GM12878 (cell line): ENCODE data around the gene EXOSC2. TPM values are rescaled to one million over a fixed set of nuclear protein-coding genes. Genes with fewer than 3 reads are reported as not detected.

Source experiments
- ATAC-seq: fragments of 200-7000 bp; cut with Tn5 transposase; 3 replicates; pipeline ENCODE4 v1.9.1; 2020; ENCODE audit warnings: mild to moderate bottlenecking, moderate library complexity
- BruUV-seq: library from RNA; stranded (reverse); fragments of 400-500 nt; replicated peaks from 2 replicates; lab custom pipeline; 2021; lab: Mats Ljungman, UMichigan
- CTCF ChIA-PET: fragments of 300-600 bp; sonication (Branson Sonifier 250); formaldehyde crosslinking; extraction: SDS; loops from one replicate; lab custom pipeline; 2021; ENCODE audit warnings: inconsistent platforms; lab: Yijun Ruan, JAX
- POLR2A ChIA-PET: fragments of 350-600 bp; formaldehyde crosslinking; extraction: SDS; loops from one replicate; lab custom pipeline; 2021; ENCODE audit warnings: inconsistent platforms; lab: Charles Lee
- RAD21 ChIA-PET: fragments of 300-600 bp; sonication (Branson Sonifier 250); formaldehyde crosslinking; loops from one replicate; lab custom pipeline; 2023; ENCODE audit warnings: antibody characterized with exemption; ENCODE audit not compliant: unreplicated experiment; lab: Charles Lee
- SMC1A ChIA-PET: fragments of 300-600 bp; sonication (Branson Sonifier 250); formaldehyde crosslinking; loops from one replicate; lab custom pipeline; 2023; ENCODE audit not compliant: unreplicated experiment, uncharacterized antibody; lab: Charles Lee
- DNase-seq: peaks from one replicate; pipeline ENCODE4 v3.0.0-alpha.2; 2011; ENCODE audit warnings: low read depth, low spot score
- FAIRE-seq: peaks from 3 replicates; lab custom pipeline; 2011; peaks lifted over from hg19 to GRCh38; lab: Jason Lieb, UNC
- H2AFZ ChIP-seq: 2 replicates; pipeline ENCODE4 v1.6.0; 2011; ENCODE audit warnings: low read depth, low read length, control low read depth; ENCODE audit not compliant: control insufficient read depth
- H3K27ac ChIP-seq: 2 replicates; pipeline ENCODE4 v1.5.1; 2011; ENCODE audit warnings: control low read depth; ENCODE audit not compliant: control insufficient read depth, insufficient read depth
- H3K27me3 ChIP-seq, 2 experiments: replicated peaks in 1 of 2; 2 replicates each; pipeline versions ENCODE4 v1.6.0 to v1.6.1; 2011; ENCODE audit warnings: low read length in 1 of 2; ENCODE audit not compliant: control insufficient read depth in 2 of 2, insufficient read depth in 2 of 2
- H3K36me3 ChIP-seq, 2 experiments: 2 replicates each; pipeline ENCODE4 v1.5.1; 2011; ENCODE audit warnings: low read length in 1 of 2; ENCODE audit not compliant: control insufficient read depth in 2 of 2, insufficient read depth in 2 of 2
- H3K4me1 ChIP-seq: 2 replicates; pipeline ENCODE4 v1.6.1; 2011; ENCODE audit warnings: mild to moderate bottlenecking, low read length, moderate library complexity, mixed read lengths; ENCODE audit not compliant: control insufficient read depth, insufficient read depth
- H3K4me2 ChIP-seq: 2 replicates; pipeline ENCODE4 v1.6.0; 2011; ENCODE audit warnings: control low read depth; ENCODE audit not compliant: control insufficient read depth, insufficient read depth
- H3K4me3 ChIP-seq: fragments of 200-600 bp; sonication (generic); 2 replicates; pipeline ENCODE4 v1.5.1; 2016
- H3K79me2 ChIP-seq: 2 replicates; pipeline ENCODE4 v1.6.0; 2011; ENCODE audit warnings: low read length; ENCODE audit not compliant: control insufficient read depth, insufficient read depth
- H3K9ac ChIP-seq: 2 replicates; pipeline ENCODE4 v1.8.0; 2011; ENCODE audit warnings: low read length, control low read depth, mixed read lengths; ENCODE audit not compliant: control insufficient read depth, insufficient read depth
- H3K9me3 ChIP-seq: replicated peaks from 3 replicates; pipeline ENCODE4 v1.5.1; 2011; ENCODE audit warnings: mild to moderate bottlenecking, low read length; ENCODE audit not compliant: control insufficient read depth, insufficient read depth
- H4K20me1 ChIP-seq: 2 replicates; pipeline ENCODE4 v1.6.0; 2011; ENCODE audit not compliant: control insufficient read depth, insufficient read depth
- KAT2A ChIP-seq: conservative IDR thresholded peaks from 2 replicates; pipeline ENCODE4 v1.6.1; 2011; ENCODE audit warnings: low read depth, low read length; ENCODE audit not compliant: control insufficient read depth
- NFYA ChIP-seq: IDR thresholded peaks from 2 replicates; pipeline ENCODE4 v1.6.1; 2011; ENCODE audit warnings: low read depth, mild to moderate bottlenecking, low read length, improper control_type of control experiment, borderline replicate concordance
- RAD21 ChIP-seq: IDR thresholded peaks from 2 replicates; pipeline ENCODE4 v1.6.1; 2011; ENCODE audit warnings: mild to moderate bottlenecking, low read depth, low read length, moderate library complexity; ENCODE audit not compliant: insufficient read depth
- RFX5 ChIP-seq: IDR thresholded peaks from 2 replicates; pipeline ENCODE4 v1.6.1; 2011; ENCODE audit warnings: low read depth, low read length, improper control_type of control experiment
- SIN3A ChIP-seq: IDR thresholded peaks from 2 replicates; pipeline ENCODE4 v1.6.1; 2012; ENCODE audit warnings: low read depth, low read length, improper control_type of control experiment
- TCF7 ChIP-seq: IDR thresholded peaks from 2 replicates; pipeline ENCODE4 v1.6.1; 2014; ENCODE audit warnings: antibody characterized with exemption, borderline replicate concordance
- USF1 ChIP-seq: IDR thresholded peaks from 2 replicates; pipeline ENCODE4 v1.6.1; 2011; ENCODE audit warnings: borderline replicate concordance, low read depth, mild to moderate bottlenecking, moderate library complexity, mixed read lengths, low read length; ENCODE audit not compliant: insufficient read depth; ENCODE audit errors: extremely low read length
- YY1 ChIP-seq: IDR thresholded peaks from 2 replicates; pipeline ENCODE4 v1.6.1; 2011; ENCODE audit warnings: low read depth, mild to moderate bottlenecking, low read length
- WGBS: methylation state at CpG from one replicate; pipeline ENCODE4 v1.1.6; 2016; ENCODE audit warnings: low lambda C conversion rate; ENCODE audit not compliant: insufficient replicate concordance, insufficient coverage; ENCODE audit errors: missing lambda C conversion rate; 5-methylcytosine and 5-hydroxymethylcytosine counted together
- in situ Hi-C: fragments of 300-500 bp; cut with MboI; formaldehyde crosslinking; loops from 9 replicates; pipeline ENCODE4 v1.14.3; 2018; ENCODE audit warnings: mixed read lengths
- intact Hi-C: fragments of 100-400 bp; cut with micrococcal nuclease; formaldehyde crosslinking; loops from one replicate; pipeline ENCODE4 v1.14.2; 2022; ENCODE audit not compliant: unreplicated experiment
- polyA plus RNA-seq, 11 experiments: library from polyadenylated mRNA; depleted of rRNA in 4 of 11; unstranded in 6 of 11; stranded (reverse) in 5 of 11; fragments of >200 nt; fragmentation: Nextera tagmentation in 4 of 11; fragmentation: Illumina TruSeq in 1 of 11; extraction: Ambion mirVana in 4 of 11; extraction: Trizol in 1 of 11; gene quantifications; 1 replicate in 1 of 11; 2 replicates in 10 of 11; pipeline versions ENCODE4 v1.2.1 to v1.2.3, GENCODE V29; 2011 to 2016; ENCODE audit warnings: inconsistent platforms in 2 of 11, missing spikeins in 2 of 11, low read depth in 1 of 11
- total RNA-seq, 4 experiments: library from RNA; depleted of rRNA in 3 of 4; stranded (reverse); fragments of >200 nt in 3 of 4; fragmentation: Illumina TruSeq in 1 of 4; extraction: Trizol in 1 of 4; gene quantifications; 2 replicates each; pipeline versions ENCODE4 v1.2.1 to v1.2.3, GENCODE V29; 2013 to 2021

EXOSC2 gene
- total and polyA plus RNA-seq, 10 of the 15 experiments (the other 5 are each of a cell fraction or from before 2014, with no cell fraction given), result 26.3 to 55.0 (median 48.0) TPM

DNA sequence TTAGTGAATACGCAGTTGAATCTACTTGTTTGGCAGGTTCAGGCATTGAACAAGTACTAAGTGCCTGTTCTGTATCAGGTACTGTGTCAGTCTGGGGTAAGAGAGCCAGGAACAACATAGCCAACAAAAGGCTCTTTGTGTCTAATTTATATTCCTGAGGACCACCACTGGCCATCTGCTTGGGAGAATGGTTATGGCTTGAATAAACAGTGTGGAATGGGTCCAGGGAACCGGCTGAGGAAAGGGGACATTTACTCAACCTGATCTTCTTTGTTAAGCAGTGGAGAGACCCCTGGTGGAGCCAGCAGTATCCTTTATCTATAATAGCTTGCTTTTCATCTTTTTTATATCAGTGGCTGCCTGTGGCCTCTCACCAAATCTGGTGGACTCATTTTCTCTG, 38.6 kb downstream of the EXOSC2 start (continued):
- TF ChIP-seq NFYA (no peak), TCF7 (no peak)

DNA sequence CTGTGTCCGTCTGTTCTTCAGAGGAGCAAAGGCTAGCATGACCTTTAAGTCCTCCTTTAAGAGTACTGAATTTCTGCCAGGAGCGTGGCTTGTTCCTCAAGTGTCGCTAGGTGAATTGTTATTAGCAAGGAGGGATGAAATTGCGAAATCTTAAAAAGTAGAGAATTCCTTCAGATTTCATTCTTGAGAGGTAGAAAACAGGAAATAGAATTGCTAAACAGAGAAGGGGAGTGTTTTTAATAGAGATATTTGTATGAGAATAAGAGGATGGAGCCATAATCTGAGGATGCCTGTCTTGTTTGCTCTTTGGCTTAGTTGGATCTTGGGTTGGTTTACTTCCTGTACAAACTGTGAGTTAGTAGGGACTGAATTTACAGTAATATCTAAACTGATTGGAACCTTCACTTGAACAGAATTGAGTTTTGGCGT, 39.2 kb downstream of the EXOSC2 start:
- Histone ChIP-seq H3K36me3 (no peaks in the 10 kb centered on the region; a peak in 1 of 4 replicates), H4K20me1 (no peaks in the 10 kb centered on the region), H3K4me3 (no peak overlapping the region), H3K27me3 (no peaks in the 10 kb centered on the region), H3K4me2 (no peak overlapping the region), H3K9me3 (no peaks in the 10 kb centered on the region), H2AFZ (no peak overlapping the region), H3K79me2 (no peaks in the 10 kb centered on the region; the same call in 1 of the 2 replicates), H3K27ac (no peak overlapping the region), H3K4me1 (no peaks in the 10 kb centered on the region), H3K9ac (no peak overlapping the region)
- FAIRE-seq (no peak), ATAC-seq (no peak), DNase-seq (no peak)
- intact Hi-C loops, result no loop called here
- TSS peak; percentile 32 for BruUV-seq
- TF ChIP-seq RAD21 (no peak), USF1 (no peak), KAT2A (no peak), SIN3A (no peak), RFX5 (no peak), YY1 (no peak)
- SMC1A ChIA-PET, result interaction anchor here (0.8 to 1.9 kb wide), 2 partner anchors 18 to 572 kb away, joined by 3 to 10 read pairs; no protein-coding TSS in a partner anchor
- RAD21 ChIA-PET, result no interaction called here
- CTCF ChIA-PET, result interaction anchor here (0.6 to 2.6 kb wide), 5 partner anchors 24 to 1527 kb away, joined by 3 to 12 read pairs (median 6); no protein-coding TSS in a partner anchor
- in situ Hi-C loops, result no loop called here
- POLR2A ChIA-PET, result interaction anchor here (0.6 kb wide), 1 partner anchor 133 kb away, joined by 5 read pairs; no protein-coding TSS in a partner anchor
- 85% methylated on average over 5 of the region's 5 CpGs for WGBS
